ENCODE data around the gene FANCC.
"Not testable (repeated sequence)": the region's sequence is repeated elsewhere in the genome, so short reads cannot be mapped to it uniquely, and the experiment has no call there.

The FANCC gene

DNA sequence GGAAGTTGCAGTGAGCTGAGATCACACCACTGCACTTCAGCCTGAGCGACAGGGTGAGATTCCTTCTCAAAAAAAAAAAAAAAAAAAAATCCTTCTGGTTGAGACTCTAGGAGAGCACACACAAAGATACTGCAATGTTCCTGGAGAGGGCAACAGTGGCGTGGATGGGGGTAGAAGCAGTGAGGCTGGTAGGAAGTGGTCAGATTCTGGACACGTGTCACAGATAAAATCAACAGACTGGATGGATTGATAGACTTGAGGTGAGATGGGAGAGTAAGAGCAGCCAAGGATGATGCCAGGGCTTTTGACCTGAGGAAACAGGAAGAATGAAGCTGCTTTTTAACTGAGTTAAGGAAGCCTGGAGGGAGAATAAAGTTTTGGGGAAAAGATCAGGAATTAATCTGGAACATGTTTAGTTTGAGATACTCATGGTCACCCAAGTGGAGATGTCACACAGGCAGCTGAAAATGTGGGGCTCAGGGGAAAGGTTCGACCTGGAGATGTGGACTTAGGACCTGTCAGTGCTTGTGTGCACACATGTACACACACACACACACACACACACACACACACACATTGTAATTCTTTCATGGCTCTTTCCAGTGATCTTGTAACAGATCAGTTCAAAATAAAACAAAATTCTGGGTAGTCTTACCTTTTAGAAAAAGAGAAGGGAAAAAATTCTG is 88.1 kb downstream of the FANCC start:
- DNase-seq (ENCODE audit: low read depth), result peak; percentile 30

DNA sequence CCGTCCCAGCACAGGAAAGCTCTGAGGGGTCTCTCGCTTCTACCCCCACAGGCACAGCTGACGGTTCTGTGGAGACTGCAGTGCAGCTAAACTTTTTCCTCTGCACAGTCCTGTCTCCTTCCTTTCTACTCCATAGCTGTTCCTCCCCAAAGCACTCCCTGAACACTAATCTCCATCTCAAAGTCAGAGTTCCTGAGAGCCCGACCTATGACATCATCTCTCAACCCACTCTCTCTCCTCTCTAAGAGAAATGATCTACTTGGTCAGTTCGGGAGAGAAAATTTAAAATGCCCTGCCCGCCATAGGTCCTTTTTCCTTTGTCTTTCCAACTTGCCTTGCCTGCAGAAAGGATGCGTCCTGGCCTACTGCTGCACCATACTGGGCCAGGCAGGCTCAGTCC is 90.6 kb downstream of the FANCC start:
- DNase-seq (ENCODE audit: low read depth), result peak; percentile 47

DNA sequence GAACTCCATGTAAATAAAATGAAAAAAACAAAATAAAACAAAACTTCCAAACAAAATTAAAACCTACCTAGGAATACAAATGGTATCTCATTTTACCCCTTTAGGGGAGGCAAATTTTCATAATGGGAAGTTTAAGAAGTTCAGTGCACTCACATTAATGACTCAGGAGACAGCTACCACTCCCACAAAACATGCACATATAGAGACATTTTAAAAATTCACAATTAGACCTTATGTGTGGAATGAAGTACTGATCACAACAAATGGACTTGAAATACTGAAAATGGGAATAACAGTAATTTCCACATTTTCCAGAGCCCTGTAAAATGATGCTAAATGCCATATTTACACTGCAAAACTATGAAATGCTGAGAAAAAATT is 91.8 kb downstream of the FANCC start:
- no peak for DNase-seq (ENCODE audit: low read depth)

DNA sequence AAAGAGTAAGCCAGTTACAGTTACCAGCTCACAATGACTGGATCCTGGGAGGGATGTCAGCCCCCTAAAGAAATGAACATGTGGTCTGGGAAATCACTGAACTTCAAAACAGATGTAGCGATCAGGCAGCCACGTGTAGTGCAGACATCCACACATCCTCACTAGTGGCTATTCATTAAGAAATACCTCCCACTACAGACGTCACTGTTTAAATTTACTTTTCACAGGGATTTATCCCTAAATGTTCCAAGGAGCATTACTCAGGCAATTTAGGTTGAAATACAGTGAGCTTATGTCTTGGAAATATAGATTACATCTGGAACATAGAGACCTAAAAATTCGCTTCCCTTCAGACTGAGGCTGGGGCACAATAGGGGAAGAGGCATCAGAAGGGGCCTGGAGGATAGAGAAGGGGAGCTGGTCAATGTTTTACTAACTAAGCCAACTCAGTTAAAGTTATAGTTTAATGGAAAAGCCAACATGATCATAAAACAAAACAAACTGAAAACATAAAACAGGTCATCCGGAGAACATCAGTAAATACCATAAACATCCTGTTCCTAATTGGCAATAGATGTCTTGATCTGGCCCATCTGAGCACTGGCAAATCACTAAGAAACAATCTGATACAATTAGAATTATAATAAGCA is 92.3 kb downstream of the FANCC start:
- DNase-seq (ENCODE audit: low read depth), result no peak

DNA sequence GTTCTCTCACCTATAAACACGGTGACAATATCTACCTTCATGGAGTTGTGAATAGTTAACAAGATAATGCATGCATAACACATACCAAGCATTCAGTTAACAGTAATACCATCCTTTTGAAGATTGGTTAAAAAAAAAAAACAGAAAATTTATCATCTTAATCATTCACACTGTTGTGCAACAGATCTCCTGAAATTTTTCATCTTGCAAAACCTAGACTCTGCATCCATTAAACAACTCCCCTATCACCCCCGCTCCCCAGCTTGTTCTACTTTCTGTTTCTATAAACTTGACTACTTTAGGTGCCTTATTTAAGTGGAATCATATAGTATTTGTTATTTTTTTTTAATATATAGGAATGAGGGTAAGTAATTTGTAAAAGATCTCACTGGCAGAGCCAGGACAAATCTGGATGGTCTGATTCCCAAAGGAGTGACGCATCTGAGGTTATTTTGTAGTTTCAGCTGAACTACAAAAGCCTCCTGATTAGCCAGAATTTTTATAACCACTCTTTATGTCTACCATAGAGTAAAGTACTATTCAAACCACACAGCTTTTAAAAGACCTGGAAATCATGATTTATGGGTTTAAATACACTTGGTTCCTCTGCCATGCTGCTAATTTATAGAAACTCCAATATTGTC is 93.0 kb downstream of the FANCC start:
- DNase-seq (ENCODE audit: low read depth), result peak; percentile 75

DNA sequence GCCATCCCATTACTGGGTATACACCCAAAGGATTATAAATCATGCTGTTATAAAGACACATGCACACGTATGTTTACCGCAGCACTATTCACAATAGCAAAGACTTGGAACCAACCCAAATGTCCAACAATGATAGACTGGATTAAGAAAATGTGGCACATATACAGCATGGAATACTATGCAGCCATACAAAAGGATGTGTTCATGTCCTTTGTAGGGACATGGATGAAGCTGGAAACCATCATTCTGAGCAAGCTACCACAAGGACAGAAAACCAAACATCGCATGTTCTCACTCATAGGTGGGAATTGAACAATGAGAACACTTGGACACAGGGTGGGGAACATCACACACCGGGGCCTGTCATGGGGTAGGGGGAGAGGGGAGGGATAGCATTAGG is 97.2 kb downstream of the FANCC start:
- not testable (repeated sequence) for DNase-seq (ENCODE audit: low read depth)

DNA sequence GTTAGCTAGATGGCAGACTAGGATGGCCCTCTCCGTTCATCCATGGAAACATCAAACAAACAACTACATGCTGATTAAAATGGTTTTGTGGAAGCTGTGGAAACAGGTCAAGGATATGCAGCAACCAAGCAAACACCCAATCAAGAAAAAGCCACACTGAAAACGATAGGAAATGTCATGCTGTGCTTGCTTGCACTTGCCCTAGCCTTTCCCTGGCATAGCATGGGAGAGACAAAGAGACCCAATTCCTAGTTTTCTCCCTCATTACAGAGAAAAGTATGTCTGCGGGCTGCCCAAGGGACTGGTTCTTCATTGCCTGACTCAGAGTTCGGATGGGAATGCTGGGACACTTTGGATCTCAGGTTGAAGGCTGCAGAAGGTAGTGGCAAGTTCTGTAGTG is 98.7 kb downstream of the FANCC start:
- DNase-seq (ENCODE audit: low read depth), result no peak

DNA sequence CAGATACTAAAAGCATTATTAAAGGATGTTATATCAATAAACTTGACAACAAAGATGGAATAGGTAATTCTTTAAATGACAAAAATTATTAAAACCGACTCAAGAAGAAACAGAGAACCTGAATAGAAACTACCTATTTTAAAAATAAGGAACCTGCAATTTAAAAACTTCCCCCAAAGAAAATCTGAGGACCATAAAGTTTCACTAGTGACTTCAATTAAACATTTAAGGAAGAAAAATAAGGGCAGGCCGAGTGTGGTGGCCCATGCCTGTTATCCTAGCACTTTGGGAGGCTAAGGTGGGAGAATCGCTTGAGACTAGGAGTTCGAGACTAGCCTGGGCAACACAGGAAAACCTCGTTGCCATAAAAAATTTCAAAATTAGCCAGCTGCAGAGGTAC is 99.6 kb downstream of the FANCC start:
- no peak for DNase-seq (ENCODE audit: low read depth)

DNA sequence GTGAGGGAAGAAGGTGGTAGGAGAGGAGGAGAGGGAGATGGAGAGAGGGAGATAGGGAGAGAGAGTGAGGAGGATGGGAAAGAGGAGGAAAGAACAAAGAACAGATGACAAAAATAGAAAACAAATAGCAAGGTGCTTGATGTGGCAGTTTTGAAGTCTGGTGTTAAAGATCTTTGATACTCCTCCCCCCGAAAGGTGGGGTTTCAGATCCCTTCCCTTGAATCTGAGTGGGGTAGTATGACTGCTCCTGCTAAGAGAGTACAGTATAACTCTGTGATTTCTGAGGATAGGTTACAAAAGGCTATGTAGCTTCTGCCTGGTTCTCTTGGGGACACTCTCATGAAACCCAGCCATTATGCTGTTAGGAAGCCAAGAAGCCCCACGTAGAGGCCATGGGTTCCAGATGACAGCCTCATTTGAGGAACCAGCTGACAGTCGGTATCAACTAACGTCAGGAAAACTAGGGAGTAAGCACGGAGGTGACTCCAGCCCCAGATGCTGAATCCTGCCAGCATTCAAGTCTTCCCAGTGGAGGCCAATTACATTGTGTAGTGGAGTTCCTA is 102.1 kb downstream of the FANCC start:
- DNase-seq (ENCODE audit: low read depth), result no peak

DNA sequence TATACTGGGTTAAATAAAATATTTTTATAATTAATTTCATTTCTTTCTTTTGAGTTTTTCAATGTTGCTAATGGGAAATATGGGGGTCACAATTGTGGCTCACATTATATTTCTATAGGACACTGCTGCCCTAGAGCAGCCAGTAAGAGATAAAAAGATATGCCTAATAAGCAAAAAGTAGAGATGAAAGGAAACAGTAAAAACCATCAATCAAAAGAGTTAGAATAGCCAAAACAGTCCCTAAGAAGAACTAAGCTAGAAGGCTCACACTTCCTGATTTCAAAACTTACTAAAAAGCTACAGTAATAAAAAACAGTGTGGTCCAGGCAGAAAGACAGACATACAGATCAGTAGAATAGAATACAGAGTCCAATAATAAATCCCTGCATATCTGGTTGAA is 104.4 kb downstream of the FANCC start:
- DNase-seq (ENCODE audit: low read depth), result no peak

DNA sequence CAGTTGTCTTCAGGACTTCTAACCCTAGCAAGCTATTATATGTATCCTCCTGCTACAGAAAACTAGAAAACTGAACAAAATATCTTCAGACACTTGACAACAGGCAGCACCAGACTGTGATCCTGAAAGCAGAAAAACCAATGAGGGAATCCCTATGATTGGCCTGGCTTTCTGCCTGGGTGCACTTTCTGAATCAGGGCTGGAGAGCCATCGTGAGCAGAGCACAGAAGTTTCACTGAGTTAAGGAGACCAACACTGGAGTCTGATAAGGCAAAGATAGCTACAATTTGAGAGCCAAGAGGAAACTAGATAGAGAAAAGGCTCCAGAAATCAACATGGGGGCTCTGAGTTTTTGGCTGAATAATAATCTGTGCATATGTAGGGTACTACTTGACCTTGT is 106.5 kb downstream of the FANCC start:
- DNase-seq (ENCODE audit: low read depth), result no peak

DNA sequence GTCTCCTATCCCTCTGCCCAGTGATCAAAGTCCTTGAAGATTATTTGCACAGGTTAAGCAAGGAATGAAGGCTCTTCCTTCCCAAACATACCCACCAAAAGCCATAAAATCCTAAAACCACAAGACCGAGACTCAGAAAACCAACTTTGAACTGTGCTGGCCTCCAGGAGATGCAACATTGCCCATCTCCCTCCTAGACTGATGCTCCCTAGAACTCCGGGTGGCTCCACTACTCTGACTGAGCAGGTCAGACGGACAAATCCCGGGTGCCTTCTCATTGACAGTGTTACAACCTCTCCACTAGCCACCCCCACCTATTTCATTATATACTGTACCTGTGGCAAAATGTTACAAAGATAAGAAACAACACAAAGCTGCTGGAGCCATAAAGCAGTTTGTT is 110.1 kb downstream of the FANCC start:
- DNase-seq (ENCODE audit: low read depth), result no peak

DNA sequence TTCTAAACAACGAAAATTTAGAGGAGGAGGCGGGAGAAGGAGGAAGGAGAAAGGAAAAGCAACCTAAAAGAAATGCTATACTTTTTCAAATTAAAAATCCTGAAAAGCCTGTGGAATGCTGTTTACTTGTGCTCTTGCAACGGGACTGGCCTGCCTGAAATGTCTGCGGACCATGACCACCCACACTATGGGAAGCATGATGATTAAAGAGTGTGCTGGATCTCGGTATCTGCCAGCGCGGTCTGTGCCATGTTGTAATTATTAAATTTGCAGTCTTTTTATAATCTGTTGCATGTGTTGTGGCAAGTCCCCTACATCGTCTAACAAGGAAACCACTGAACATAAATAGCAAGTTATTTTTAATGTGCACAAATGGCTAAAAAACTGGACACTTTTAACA is 111.4 kb downstream of the FANCC start:
- peak; percentile 74 for DNase-seq (ENCODE audit: low read depth)

DNA sequence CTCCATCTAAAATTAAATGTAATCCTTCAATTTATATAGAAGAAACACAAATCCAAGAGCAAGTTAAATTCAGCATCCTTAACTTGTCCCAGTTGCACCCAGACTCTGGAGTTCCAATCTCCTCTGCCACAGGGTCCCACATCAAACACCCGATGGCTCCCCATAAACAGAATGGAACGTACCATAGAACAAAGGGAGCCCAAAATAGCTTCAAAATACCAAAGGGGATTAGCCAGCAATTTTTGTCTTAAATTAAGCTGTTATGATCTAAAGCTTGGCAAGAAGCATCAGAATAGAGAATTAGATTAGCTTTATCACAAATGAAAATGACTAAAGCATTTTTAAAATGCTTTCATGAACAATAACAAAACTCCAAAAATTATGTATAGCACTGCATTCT is 112.8 kb downstream of the FANCC start:
- DNase-seq (ENCODE audit: low read depth), result no peak

DNA sequence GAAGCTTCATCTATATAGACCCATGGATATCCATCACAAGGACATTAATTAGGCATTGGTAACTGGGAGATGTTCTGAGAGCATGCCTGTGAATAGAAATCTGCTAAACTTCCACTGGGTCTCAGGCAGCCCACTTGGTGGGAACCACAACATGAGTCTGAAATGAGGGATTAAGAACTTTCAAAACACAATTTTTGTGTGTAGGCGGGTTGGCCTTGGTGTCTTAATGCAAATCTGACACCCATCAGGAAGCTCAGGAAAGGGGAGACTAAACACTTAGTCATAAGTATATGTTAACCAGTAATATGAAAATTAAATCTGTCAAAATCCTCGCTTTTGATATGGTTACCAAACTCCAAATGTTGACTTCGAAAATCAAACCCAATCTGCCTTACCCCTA is 113.2 kb downstream of the FANCC start:
- no peak for DNase-seq (ENCODE audit: low read depth)

DNA sequence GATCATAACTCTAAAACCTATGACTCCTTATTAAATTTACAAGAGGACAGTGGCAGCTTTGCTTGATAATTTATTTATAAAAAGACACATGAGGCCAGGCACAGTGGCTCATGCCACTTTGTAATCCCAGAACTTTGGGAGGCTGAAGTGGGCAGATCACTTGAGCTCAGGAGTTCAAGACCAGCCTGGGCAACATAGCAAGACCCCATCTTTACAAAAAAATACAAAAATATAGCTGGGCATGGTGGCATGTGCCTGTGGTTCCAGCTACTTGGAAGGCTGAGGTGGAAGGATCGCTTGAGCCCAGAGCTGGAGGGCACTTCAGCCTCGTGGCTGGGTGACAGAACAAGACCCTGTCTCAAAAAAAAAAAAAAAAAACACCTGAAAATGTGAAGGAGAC is 114.5 kb downstream of the FANCC start:
- DNase-seq (ENCODE audit: low read depth), result not testable (repeated sequence)

DNA sequence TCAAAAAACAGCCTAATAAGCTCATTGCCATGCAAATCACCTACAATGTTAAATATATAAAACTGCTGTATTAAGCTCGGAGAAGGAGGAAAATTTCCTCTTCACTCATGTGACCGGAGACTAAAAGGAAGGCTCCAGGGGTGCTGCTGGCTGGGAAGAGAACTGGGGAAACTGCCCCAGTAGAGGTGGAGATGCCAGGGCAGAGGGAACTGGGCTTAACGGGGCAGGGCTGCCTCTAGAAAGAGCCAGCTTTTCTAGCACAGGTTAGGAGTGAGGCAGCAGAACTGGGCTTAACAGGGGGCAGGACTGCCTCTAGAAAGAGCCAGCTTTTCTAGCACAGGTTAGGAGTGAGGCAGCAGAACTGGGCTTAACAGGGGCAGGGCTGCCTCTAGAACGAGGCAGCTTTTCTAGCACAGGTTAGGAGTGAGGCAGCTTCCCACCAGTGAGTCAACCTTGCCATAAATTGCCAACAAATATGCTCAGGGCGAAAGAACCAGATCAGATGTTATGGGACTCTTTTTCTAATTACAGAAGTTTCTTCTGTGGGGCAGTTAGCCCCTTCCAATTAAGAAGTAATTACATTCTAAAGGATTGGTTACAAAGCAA is 115.3 kb downstream of the FANCC start:
- DNase-seq (ENCODE audit: low read depth), result no peak

DNA sequence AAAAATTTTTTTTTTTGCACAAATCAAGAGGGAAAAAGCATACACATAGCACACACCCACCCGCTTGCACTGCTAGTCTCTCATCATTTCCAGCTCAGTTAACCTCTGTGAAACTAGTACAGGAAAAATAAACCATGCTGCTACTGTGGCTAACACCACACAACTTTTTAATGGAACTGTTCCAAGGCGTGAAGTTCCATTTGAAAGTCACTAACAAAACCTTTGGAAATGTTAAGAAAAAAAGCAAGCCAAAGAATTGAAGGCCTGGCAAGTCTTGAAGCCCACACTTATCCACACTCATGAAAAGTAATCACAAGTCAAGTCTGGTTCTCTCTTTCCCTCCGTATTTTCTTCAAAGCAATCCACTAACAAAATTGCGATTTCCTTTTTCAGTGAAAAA is 116.3 kb downstream of the FANCC start:
- DNase-seq (ENCODE audit: low read depth), result no peak

DNA sequence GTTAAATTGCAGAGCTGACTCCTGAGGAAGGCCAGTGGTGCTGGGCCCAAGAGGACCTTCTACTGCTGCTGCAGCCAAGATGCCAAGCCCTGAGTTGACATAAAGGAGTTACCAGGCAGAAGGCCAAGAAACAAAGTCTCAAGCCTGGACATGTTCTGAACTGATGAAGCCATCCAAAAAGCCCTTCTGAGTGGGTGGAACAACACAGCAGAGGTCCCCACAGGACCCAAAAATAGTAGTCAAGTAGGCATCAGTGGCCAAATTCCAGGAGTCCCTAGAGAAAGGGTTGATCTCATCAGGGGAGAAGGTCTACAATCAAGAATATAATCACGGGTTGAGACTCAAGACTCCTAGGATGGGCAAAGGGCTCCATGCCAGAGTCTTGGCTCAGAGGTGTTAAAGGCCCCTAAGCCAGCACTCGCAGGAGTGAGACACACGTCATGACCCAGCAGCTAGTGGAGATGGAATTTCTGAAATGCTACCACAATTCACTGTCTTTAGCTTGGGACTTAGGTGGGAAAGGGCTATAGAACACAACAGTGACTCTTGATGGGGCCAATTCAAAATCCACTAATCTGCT is 119.7 kb downstream of the FANCC start:
- peak; percentile 19 for DNase-seq (ENCODE audit: low read depth)

DNA sequence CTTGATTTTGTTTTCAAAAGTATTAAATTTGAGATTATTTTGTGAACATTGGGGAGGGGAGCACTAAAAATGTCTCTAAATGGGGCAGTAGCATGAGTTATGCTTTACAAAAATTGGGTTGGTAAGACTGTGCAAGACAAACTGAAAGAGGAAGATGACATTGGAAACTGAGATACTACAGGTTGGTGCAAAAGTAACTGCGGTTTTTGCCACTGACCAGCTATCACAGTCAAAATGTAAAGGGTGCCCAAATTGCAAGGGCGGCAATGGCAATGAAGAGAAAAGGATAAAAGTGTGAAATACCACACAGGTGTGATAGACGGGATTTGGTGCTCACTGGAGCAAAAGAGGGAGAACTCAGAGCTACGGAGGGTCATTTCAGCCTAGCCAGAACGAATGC is 124.0 kb downstream of the FANCC start:
- DNase-seq (ENCODE audit: low read depth), result no peak

DNA sequence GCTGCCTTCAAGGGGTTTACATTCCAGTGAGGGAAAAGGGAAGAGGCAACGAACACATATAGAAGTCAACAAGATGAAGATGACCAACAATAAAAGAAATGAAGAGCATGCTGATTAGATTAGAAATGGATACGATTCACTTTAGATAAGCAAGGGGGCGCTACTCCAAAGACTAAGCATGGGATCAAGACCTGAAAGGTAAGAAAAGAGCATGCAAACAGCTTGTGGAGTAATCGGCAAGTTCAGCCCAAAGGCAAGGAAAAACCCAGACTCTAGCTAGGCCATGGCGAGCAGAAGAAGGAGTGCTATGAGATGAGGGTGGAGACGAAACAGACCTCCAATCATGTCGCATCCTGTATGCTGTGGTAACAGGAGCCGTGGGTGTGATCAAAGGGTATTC is 124.4 kb downstream of the FANCC start:
- no peak for DNase-seq (ENCODE audit: low read depth)

DNA sequence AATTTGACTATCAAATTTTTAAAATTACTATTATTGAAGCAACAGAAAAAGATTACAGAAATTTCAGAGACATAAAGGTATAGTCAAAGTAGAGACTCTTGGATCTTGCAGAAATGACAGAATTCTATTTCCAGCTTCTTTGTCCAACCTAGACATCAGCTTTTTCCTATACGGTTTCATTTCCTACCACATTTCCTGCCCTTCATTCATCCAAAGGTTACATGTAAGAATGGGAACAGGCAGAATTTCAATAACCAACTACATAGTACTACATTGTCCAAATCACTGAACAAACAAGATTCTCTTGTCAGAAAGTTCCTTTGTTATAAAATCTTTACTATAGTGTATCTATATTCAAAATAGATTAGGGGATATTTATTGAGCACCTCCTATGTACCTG is 124.9 kb downstream of the FANCC start:
- no peak for DNase-seq (ENCODE audit: low read depth)

DNA sequence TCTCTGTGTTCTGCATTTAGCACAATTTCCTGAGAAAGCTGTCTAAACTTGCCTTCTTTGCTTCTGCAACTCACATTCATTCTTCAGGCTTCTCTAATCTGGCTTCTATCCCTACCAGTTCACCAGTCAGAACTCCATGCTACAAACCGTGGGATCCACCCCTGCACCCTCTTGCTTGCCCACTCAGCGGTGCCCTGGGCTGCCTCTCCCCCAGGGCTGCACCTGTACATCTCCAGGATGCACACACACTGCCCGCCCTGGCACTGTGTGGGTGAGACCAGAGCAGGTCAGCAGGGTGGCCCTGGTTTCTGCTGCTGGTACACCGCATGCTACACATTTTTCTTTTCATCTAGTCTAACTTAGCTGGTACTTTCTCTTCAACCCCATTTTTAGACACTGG is 127.1 kb downstream of the FANCC start:
- no peak for DNase-seq (ENCODE audit: low read depth)
